GM18867 (cell line): ENCODE measurements around the gene RBMY1A1.
"Not testable (repeated sequence)": the region's sequence is repeated elsewhere in the genome, so short reads cannot be mapped to it uniquely, and the experiment has no call there.

Source experiments
- ATAC-seq: cut with Tn5 transposase; IDR thresholded peaks from one replicate; pipeline ENCODE4 v1.9.1; 2021; ENCODE audit warnings: mild to moderate bottlenecking, moderate library complexity; ENCODE audit not compliant: unreplicated experiment

The RBMY1A1 gene

DNA sequence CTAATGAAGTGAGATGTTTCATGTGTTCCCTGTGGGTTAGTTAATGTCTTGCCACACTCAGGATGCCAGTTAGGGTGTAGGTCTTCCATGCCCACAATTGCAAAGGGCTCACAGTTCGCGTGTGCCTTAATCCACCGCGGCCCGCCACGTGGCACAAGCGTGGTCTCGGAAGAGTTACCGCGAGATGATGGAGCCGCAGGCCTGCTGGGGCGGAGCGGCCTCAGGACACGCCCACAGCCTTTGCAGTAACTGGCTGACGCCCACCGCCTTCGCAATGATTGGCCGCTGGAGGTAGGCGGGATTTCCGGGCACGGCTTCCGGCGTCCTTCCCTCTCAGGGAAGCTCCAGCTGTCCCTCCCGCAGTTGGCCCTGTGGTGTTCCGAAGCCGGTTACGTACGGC is at the start of gene RBMY1A1:
Gene RBMY1A1, plus strand, starts transcription at position 301 of the 400 bp plus-strand sequence. CDS start 2,013 bp downstream, outside the sequence.
- not testable (repeated sequence) for ATAC-seq

DNA sequence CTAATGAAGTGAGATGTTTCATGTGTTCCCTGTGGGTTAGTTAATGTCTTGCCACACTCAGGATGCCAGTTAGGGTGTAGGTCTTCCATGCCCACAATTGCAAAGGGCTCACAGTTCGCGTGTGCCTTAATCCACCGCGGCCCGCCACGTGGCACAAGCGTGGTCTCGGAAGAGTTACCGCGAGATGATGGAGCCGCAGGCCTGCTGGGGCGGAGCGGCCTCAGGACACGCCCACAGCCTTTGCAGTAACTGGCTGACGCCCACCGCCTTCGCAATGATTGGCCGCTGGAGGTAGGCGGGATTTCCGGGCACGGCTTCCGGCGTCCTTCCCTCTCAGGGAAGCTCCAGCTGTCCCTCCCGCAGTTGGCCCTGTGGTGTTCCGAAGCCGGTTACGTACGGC is 23.6 kb upstream of the RBMY1A1 start, which contains the start of gene RBMY1B:
Gene RBMY1B, plus strand, starts transcription at position 301 of the 400 bp plus-strand sequence. CDS start 2,013 bp downstream, outside the sequence.
- ATAC-seq = not testable (repeated sequence)

DNA sequence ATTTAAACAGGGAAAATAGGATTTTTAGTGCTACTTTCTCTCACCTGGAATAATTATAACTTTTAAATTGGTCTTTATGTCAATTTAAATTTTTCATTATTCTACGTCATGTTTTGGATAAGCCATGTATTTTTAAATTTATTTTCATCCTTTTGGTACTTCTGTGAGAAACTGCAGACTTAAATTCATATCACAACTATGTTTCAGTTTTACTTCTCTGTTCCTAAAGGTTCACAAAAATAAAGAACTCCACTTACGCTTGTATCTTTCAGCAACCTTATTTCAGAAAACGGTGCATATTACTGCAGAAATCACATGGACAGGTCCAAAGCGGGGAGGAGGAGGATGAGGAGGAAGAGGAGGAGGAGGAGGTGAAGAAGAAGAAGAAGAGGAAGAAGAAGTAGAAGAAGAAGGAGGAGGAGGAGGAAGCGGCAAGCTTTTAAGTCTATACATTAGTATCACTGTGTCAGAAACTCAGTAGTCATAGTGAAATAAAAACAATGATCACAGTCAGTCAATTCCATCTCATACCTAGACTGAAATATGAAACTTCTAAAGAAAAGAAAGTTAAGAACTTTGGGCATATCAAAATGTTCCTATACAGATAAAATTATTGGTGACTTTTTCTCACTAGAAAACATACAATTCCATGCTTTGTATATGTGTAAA is 24.8 kb downstream of the RBMY1A1 start:
- ATAC-seq = not testable (repeated sequence)

DNA sequence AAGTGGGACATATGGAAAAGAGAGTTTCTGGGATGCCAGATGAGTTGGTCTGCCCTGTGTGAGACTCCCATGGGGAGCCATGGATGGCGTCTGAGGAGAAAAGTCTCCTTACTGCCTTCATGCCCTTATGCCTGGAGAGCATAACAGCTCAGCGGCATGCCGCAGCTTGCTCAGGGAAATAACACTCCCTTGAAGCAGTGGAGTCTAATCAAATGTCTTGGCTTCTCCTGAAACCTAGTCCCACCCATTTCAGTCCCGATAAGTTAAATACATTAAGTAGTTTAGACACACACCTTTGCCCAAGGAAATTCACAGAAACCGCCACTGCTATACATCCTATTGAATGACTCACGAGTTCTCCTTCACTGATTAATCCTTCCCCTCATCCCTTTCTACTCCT is 50.8 kb downstream of the RBMY1A1 start:
- no peak for ATAC-seq

DNA sequence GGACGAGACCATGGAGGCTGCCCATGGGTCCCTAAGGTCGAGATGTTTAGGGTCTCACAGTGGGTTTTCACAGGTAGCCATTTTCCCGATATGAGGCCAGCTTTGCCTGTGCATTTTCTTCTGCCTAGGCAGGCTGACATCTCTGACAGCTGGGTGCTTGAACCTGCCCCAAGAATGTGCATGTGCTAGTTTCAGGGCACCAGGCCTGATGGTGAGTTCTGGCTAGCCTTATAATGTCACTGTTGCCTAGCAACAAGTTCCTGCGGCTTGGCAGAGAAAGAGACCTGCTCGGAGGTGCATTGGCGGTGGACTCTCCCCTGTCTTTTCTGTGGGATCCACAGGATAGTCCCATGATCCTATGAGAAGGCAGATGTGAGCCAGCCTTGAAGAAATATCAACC is 51.8 kb downstream of the RBMY1A1 start:
- not testable (repeated sequence) for ATAC-seq

DNA sequence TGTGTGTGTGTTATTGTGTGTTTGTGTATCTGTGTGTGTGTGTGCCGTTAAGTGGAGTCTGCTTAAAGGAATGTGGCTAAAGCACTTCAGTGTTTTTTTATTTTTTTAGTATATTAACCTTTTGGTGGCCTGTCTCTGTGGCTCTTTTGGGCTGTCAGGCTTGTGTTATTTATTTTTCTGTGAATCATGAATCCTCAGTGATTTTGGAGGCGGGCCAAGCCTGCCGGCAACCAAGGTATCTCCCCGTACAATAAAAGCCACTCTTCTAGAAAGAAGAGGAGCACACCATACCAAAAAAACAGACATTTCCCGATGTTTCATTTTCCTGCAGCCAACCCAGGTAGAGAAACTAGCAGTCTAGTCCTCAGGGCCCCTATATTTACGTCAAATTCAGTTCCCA is 57.4 kb downstream of the RBMY1A1 start:
- no peak for ATAC-seq

DNA sequence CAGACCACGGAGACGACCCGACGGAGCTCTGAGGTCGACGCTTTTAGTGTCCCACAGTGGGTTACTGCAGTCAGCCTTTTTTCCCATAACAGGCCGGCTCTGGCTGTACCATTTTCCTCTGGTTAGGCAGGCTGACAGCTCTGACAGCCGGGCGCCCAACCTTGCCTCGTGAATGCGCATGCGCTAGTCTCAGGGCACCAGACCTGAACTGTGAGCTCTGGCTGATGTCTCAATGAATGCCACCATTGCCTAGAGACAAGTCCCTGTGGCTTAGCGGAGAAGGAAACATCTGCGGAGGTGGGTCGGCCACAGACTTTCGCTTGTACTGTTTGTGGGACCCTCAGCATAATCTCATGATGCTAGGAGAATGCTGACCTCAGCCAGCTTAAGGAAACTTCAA is 61.6 kb downstream of the RBMY1A1 start:
- ATAC-seq = not testable (repeated sequence)
